K562 (cell line): Measurements from ENCODE around the gene GNRHR. TPM values are rescaled to one million over a fixed set of nuclear protein-coding genes. Genes with fewer than 3 reads are reported as not detected.

ENCODE experiments used
- ATAC-seq: fragments of 200-7000 bp; cut with Tn5 transposase; 3 replicates; pipeline ENCODE4 v1.9.1; 2020; ENCODE audit warnings: moderate library complexity
- BruUV-seq: library from RNA; stranded (reverse); fragments of 400-500 nt; replicated peaks from 2 replicates; lab custom pipeline; 2021; lab: Mats Ljungman, UMichigan
- CTCF ChIA-PET: fragments of 300-600 bp; formaldehyde crosslinking; extraction: SDS; loops from one replicate; lab custom pipeline; 2021; ENCODE audit warnings: low intra/inter-chr PET ratio; lab: Yijun Ruan, JAX
- POLR2A ChIA-PET: fragments of 300-600, 350-650 bp; sonication (Branson Sonifier 250); formaldehyde crosslinking; extraction: SDS; loops from one replicate; lab custom pipeline; 2021; ENCODE audit warnings: antibody characterized with exemption, inconsistent platforms; lab: Yijun Ruan, JAX
- DNase-seq, 4 experiments: peaks; one replicate each; pipeline versions ENCODE4 v3.0.0 to v3.0.0-alpha.2; 2011 to 2018; ENCODE audit warnings: low spot score in 3 of 4, mixed read lengths in 3 of 4; ENCODE audit errors: extremely low read depth in 1 of 4
- FAIRE-seq: peaks from 2 replicates; lab custom pipeline; 2011; peaks lifted over from hg19 to GRCh38; lab: Jason Lieb, UNC
- H2AFZ ChIP-seq: 2 replicates; pipeline ENCODE4 v1.6.0; 2011; ENCODE audit warnings: low read depth, low read length, control low read depth, inconsistent platforms
- H3K27ac ChIP-seq: fragments of 200-600 bp; 3 replicates; pipeline ENCODE4 v1.8.0; 2011; ENCODE audit warnings: low read depth, mild to moderate bottlenecking, control low read depth, inconsistent platforms, low read length, moderate library complexity, mixed read lengths; ENCODE audit errors: extremely low read depth
- H3K27me3 ChIP-seq, 2 experiments: fragments of 300-600 bp in 1 of 2; 2 replicates in 1 of 2; 3 replicates in 1 of 2; pipeline versions ENCODE4 v1.6.0 to v1.8.0; 2011; ENCODE audit warnings: inconsistent platforms in 2 of 2, low read length in 2 of 2, mild to moderate bottlenecking in 1 of 2, mixed read lengths in 1 of 2, moderate library complexity in 1 of 2; ENCODE audit not compliant: control insufficient read depth in 2 of 2, insufficient read depth in 2 of 2
- H3K36me3 ChIP-seq: fragments of 300-600 bp; 3 replicates; pipeline ENCODE4 v1.8.0; 2011; ENCODE audit warnings: mild to moderate bottlenecking, low read length, inconsistent platforms; ENCODE audit not compliant: control insufficient read depth, insufficient read depth
- H3K4me1 ChIP-seq, 2 experiments: fragments of 200-600 bp in 1 of 2; replicated peaks in 1 of 2; 2 replicates in 1 of 2; 3 replicates in 1 of 2; pipeline versions ENCODE4 v1.5.1 to v1.8.0; 2011; ENCODE audit warnings: inconsistent platforms in 2 of 2, low read length in 2 of 2, mild to moderate bottlenecking in 1 of 2, mixed read lengths in 1 of 2, moderate library complexity in 1 of 2; ENCODE audit not compliant: control insufficient read depth in 2 of 2, insufficient read depth in 2 of 2
- H3K4me2 ChIP-seq: 2 replicates; pipeline ENCODE4 v1.6.1; 2011; ENCODE audit warnings: low read length, control low read depth, inconsistent platforms, mixed read lengths; ENCODE audit not compliant: insufficient read depth
- H3K4me3 ChIP-seq: fragments of 200-600 bp; sonication (generic), shearing (Covaris generic); 2 replicates; pipeline ENCODE4 v1.5.1; 2016; ENCODE audit warnings: control low read depth, inconsistent platforms
- H3K79me2 ChIP-seq: fragments of 200-600 bp; 3 replicates; pipeline ENCODE4 v1.8.0; 2011; ENCODE audit warnings: low read length, inconsistent platforms; ENCODE audit not compliant: control insufficient read depth, insufficient read depth
- H3K9ac ChIP-seq, 2 experiments: 2 replicates each; pipeline versions ENCODE4 v1.6.0 to v1.6.1; 2011; ENCODE audit warnings: low read depth in 2 of 2, low read length in 2 of 2, control low read depth in 1 of 2, inconsistent platforms in 1 of 2, mild to moderate bottlenecking in 1 of 2, mixed read lengths in 1 of 2; ENCODE audit not compliant: insufficient read depth in 1 of 2
- H3K9me1 ChIP-seq: one replicate; pipeline ENCODE4 v1.6.0; 2011; ENCODE audit warnings: inconsistent platforms, mild to moderate bottlenecking, low read length, moderate library complexity; ENCODE audit not compliant: control insufficient read depth, insufficient read depth
- H3K9me3 ChIP-seq: replicated peaks from 2 replicates; pipeline ENCODE4 v1.5.1; 2011; ENCODE audit warnings: low read depth, low read length, inconsistent platforms; ENCODE audit not compliant: control insufficient read depth, insufficient read depth
- H4K20me1 ChIP-seq: replicated peaks from 2 replicates; pipeline ENCODE4 v1.6.1; 2011; ENCODE audit warnings: low read length, inconsistent platforms, mixed read lengths; ENCODE audit not compliant: control insufficient read depth, insufficient read depth
- BCOR ChIP-seq: fragments of 450-650 bp; IDR thresholded peaks from 2 replicates; pipeline ENCODE4 v1.6.1; 2016
- HDAC2 ChIP-seq: fragments of 450-650 bp; IDR thresholded peaks from 2 replicates; pipeline ENCODE4 v1.6.1; 2016; ENCODE audit warnings: mild to moderate bottlenecking
- KDM1A ChIP-seq, 2 experiments: fragments of 450-650 bp; IDR thresholded peaks; 2 replicates each; pipeline ENCODE4 v1.6.1; 2016; ENCODE audit warnings: mild to moderate bottlenecking in 2 of 2
- KDM5B ChIP-seq: fragments of 200-600 bp; sonication (generic); IDR thresholded peaks from 2 replicates; pipeline ENCODE4 v1.6.1; 2012; ENCODE audit warnings: low read depth, mild to moderate bottlenecking, moderate library complexity, low read length, control low read depth, inconsistent platforms; ENCODE audit not compliant: insufficient replicate concordance
- MAFG ChIP-seq: fragments of 450-650 bp; conservative IDR thresholded peaks from 2 replicates; pipeline ENCODE4 v1.6.1; 2016; ENCODE audit warnings: missing genetic modification characterization, missing compliant biosample characterization
- PTBP1 ChIP-seq: fragments of 200-400 bp; formaldehyde crosslinking; IDR thresholded peaks from 2 replicates; pipeline ENCODE4 v1.6.1; 2017; ENCODE audit warnings: low read depth, low read length
- RBM25 ChIP-seq: fragments of 200-400 bp; formaldehyde crosslinking; IDR thresholded peaks from 2 replicates; pipeline ENCODE4 v1.6.1; 2018; ENCODE audit warnings: low read length, low read depth, moderate library complexity; ENCODE audit not compliant: severe bottlenecking
- SMARCA5 ChIP-seq: fragments of 450-650 bp; IDR thresholded peaks from 2 replicates; pipeline ENCODE4 v1.6.1; 2016
- ZC3H8 ChIP-seq: fragments of 450-650 bp; IDR thresholded peaks from 2 replicates; pipeline ENCODE4 v1.6.1; 2017
- ZFP36 ChIP-seq: fragments of 150-350 bp; IDR thresholded peaks from 2 replicates; pipeline ENCODE4 v1.6.1; 2018; ENCODE audit warnings: low read length, low read depth; ENCODE audit not compliant: partially characterized antibody
- WGBS: fragments of 100-300 bp; shearing (Covaris generic); methylation state at CpG from one replicate; pipeline ENCODE4 v1.1.6; 2016; ENCODE audit warnings: low coverage, mixed read lengths; ENCODE audit not compliant: insufficient coverage; ENCODE audit errors: missing lambda C conversion rate; 5-methylcytosine and 5-hydroxymethylcytosine counted together
- in situ Hi-C: fragments of 300-500 bp; cut with MboI; formaldehyde crosslinking; loops from 4 replicates; pipeline ENCODE4 v1.15.0; 2018; ENCODE audit warnings: inconsistent platforms, mixed read lengths
- intact Hi-C: fragments of 100-400 bp; cut with micrococcal nuclease; formaldehyde crosslinking; loops from 2 replicates; pipeline ENCODE4 v1.14.2; 2022
- polyA plus RNA-seq, 8 experiments: library from polyadenylated mRNA; depleted of rRNA in 4 of 8; stranded (reverse) in 5 of 8; unstranded in 3 of 8; fragments of >200 nt; fragmentation: Nextera tagmentation in 2 of 8; fragmentation: Illumina TruSeq in 1 of 8; extraction: Ambion mirVana in 2 of 8; extraction: Trizol in 1 of 8; gene quantifications; 2 replicates each; pipeline versions ENCODE4 v1.2.1 to v1.2.3, GENCODE V29; 2011 to 2014; ENCODE audit warnings: inconsistent platforms in 1 of 8, missing spikeins in 1 of 8
- total RNA-seq, 7 experiments: library from RNA; depleted of rRNA in 6 of 7; stranded (reverse); fragments of >200 nt in 6 of 7; fragmentation: Illumina TruSeq in 2 of 7; extraction: Trizol in 2 of 7; gene quantifications; 2 replicates each; pipeline versions ENCODE4 v1.2.1 to v1.2.3, GENCODE V29; 2011 to 2021; ENCODE audit warnings: low replicate concordance in 1 of 7

Gene GNRHR
- total and polyA plus RNA-seq, 9 of the 15 experiments (the other 6 are each of a cell fraction or from before 2014, with no cell fraction given): 0.06 to 0.13 TPM; not detected in 7

DNA sequence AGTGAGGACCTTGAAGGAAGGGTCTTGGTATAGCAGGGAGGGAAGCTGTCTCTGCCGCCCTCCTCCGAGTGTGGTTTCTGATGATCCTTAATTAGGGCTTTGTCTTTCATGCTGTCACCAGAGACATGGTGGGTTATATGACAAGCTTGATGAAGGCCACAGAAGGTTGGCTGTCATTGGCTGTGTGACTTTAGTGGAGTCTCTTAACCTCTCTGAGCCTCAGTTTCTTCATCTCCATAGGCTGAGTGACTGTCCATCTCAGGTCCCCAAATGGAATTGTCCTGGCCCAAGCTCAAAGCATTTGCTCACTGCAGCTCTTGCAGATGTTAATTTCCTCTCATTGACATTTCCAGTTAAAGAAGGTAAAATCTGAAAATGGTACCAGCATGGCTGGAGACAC is 36.6 kb downstream of the GNRHR start:
- Histone ChIP-seq H3K4me3 (no peak overlapping the region), H3K9me3 (no peaks in the 10 kb centered on the region), H3K79me2 (peaks cover 78% of the 10 kb centered on the region), H3K27me3 (no peaks in the 10 kb centered on the region), H3K9ac (no peak overlapping the region), H3K36me3 (peaks cover 41% of the 10 kb centered on the region), H3K4me1 (peaks cover 33 to 60% of the 10 kb centered on the region in 2 experiments), H2AFZ (no peak overlapping the region), H3K9me1 (no peaks in the 10 kb centered on the region), H4K20me1 (peaks cover 7% of the 10 kb centered on the region; the same call in 1 of the 2 replicates), H3K4me2 (no peak overlapping the region), H3K27ac (no peak overlapping the region)
- 100% methylated on average over 2 of the region's 2 CpGs for WGBS
- DNase-seq (no peak), FAIRE-seq (no peak), ATAC-seq (no peak)
- ChIA-PET POLR2A (interaction anchor here (0.6 to 0.9 kb wide), 4 partner anchors 10 to 173 kb away, joined by 3 to 5 read pairs (median 4); partner anchors contain the start of genes CENPC and UBA6), CTCF (no interaction called here)
- intact Hi-C loops: no loop called here
- no TSS peak for BruUV-seq
- in situ Hi-C loops: no loop called here
- TF ChIP-seq RBM25 (peak; percentile 95), MAFG (tag) (no peak), ZC3H8 (no peak), KDM1A (IDR thresholded peaks at IDR 0.05) (peak; percentile 32 to 63; a peak in 1 of 4 replicates), KDM5B (no peak), BCOR (peak; percentile 91), HDAC2 (0 out of 2 replicates have a peak, but pooled peaks have one; percentile 28), ZFP36 (peak; percentile 85), PTBP1 (0 out of 2 replicates have a peak, but pooled peaks have one; percentile 70), SMARCA5 (peak; percentile 53; the same call in 1 of the 2 replicates)
